ENCODE data around the gene CD79B.

The CD79B gene

DNA sequence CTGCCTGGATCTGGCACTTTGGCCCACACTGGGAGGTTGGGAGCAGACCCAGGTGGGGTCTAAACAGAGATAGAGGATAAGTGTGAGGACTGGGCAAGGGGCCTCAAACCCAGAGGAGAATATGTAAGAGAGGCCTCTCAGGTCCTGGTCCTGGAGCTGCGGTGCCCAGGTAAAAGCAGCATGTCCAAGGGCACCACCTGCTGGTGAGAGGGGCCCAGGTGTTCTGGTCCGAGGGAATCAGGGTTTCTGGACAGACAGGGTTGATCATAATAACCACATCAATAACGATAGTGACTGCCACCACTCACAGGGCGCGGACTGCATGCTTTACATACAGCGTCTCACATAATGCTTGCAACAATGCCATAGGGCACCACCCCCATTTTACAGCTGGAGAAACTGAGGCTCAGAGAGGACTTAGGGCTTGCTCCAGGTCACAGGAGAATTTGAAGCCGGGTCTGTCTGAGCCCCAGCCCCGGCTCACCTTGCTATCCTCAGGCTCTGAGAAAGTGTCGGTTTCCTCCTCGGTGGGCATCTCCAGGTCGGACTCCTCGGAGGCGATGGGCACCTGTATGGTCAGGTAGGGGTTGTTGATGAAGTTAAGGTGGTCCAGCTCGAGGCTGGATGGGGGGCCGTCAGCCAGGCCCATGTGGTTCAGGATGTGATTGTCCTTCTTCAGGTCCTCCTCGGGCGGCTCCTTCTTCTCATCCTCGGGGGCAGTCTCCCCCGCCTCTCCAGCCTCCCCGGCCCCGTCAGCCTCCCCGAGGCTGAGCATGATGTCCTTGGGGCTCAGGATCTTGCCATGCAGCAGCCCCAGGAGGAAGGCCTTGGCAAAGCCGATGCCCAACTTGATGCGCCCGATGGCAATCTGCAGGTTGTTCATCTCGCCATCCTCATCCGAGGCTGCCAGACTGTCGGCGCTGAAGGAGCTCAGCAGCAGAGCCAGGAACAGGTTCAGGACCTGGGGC lies 19.1 kb upstream of the CD79B start:
- no peaks in the 10 kb centered on the region for H3K27me3 ChIP-seq (ENCODE audit: low read depth, low read length)
- no peaks in the 10 kb centered on the region for H3K36me3 ChIP-seq (ENCODE audit: control insufficient read depth in 1 of 2, insufficient read depth in 2 of 2, low read length in 2 of 2)
- H3K9me3 ChIP-seq (ENCODE audit: control insufficient read depth in 1 of 2, low read length in 2 of 2): no peaks in the 10 kb centered on the region
- no peak overlapping the region for H3K27ac ChIP-seq (ENCODE audit: low read length)
- no peak overlapping the region for H3K4me3 ChIP-seq (ENCODE audit: low read depth in 1 of 2, low read length in 2 of 2)
- H3K4me1 ChIP-seq (ENCODE audit: control insufficient read depth in 1 of 2, insufficient read depth in 2 of 2, low read length in 2 of 2): no peaks in the 10 kb centered on the region

GRCh38 chr17:63949576-63950250 lies 17.6 kb upstream of the CD79B start:
- no peaks in the 10 kb centered on the region for H3K4me1 ChIP-seq (ENCODE audit: control insufficient read depth in 1 of 2, insufficient read depth in 2 of 2, low read length in 2 of 2)
- no peaks in the 10 kb centered on the region for H3K27me3 ChIP-seq (ENCODE audit: low read depth, low read length)
- no peaks in the 10 kb centered on the region for H3K36me3 ChIP-seq (ENCODE audit: control insufficient read depth in 1 of 2, insufficient read depth in 2 of 2, low read length in 2 of 2)
- no peak overlapping the region for H3K4me3 ChIP-seq (ENCODE audit: low read depth in 1 of 2, low read length in 2 of 2)
- no peak overlapping the region for H3K27ac ChIP-seq (ENCODE audit: low read length)
- H3K9me3 ChIP-seq (ENCODE audit: control insufficient read depth in 1 of 2, low read length in 2 of 2): no peaks in the 10 kb centered on the region

DNA sequence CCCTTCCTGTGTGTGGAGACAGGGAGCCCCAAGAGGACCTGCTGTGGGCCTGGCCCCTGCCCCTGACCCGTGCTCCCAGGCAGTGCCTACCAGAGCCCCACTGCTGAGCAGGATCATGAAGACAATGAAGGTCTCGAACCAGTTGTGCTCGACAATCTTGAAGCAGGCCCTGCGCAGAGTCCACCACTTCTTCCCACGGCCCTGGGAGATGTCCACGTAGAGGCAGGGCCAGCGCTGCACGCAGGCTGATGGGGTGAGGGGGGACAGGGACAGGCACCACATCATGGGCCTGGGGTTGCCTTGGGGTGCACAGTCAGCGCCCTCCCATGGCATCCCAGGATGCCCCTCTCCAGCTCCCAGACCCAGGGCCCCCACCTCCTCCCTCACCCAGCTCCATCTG lies 16.4 kb upstream of the CD79B start:
- no peak overlapping the region for H3K27ac ChIP-seq (ENCODE audit: low read length)
- H3K36me3 ChIP-seq (ENCODE audit: control insufficient read depth in 1 of 2, insufficient read depth in 2 of 2, low read length in 2 of 2): no peaks in the 10 kb centered on the region
- H3K4me1 ChIP-seq (ENCODE audit: control insufficient read depth in 1 of 2, insufficient read depth in 2 of 2, low read length in 2 of 2): no peaks in the 10 kb centered on the region
- H3K27me3 ChIP-seq (ENCODE audit: low read depth, low read length): no peaks in the 10 kb centered on the region
- no peaks in the 10 kb centered on the region for H3K9me3 ChIP-seq (ENCODE audit: control insufficient read depth in 1 of 2, low read length in 2 of 2)
- H3K4me3 ChIP-seq (ENCODE audit: low read depth in 1 of 2, low read length in 2 of 2): no peak overlapping the region

GRCh38 chr17:63947711-63948330 lies 15.7 kb upstream of the CD79B start:
- Histone ChIP-seq H3K9me3 (ENCODE audit: control insufficient read depth in 1 of 2, low read length in 2 of 2) (no peaks in the 10 kb centered on the region), H3K4me1 (ENCODE audit: control insufficient read depth in 1 of 2, insufficient read depth in 2 of 2, low read length in 2 of 2) (no peaks in the 10 kb centered on the region), H3K27me3 (ENCODE audit: low read depth, low read length) (no peaks in the 10 kb centered on the region), H3K36me3 (ENCODE audit: control insufficient read depth in 1 of 2, insufficient read depth in 2 of 2, low read length in 2 of 2) (no peaks in the 10 kb centered on the region), H3K27ac (ENCODE audit: low read length) (no peak overlapping the region), H3K4me3 (ENCODE audit: low read depth in 1 of 2, low read length in 2 of 2) (no peak overlapping the region)

DNA sequence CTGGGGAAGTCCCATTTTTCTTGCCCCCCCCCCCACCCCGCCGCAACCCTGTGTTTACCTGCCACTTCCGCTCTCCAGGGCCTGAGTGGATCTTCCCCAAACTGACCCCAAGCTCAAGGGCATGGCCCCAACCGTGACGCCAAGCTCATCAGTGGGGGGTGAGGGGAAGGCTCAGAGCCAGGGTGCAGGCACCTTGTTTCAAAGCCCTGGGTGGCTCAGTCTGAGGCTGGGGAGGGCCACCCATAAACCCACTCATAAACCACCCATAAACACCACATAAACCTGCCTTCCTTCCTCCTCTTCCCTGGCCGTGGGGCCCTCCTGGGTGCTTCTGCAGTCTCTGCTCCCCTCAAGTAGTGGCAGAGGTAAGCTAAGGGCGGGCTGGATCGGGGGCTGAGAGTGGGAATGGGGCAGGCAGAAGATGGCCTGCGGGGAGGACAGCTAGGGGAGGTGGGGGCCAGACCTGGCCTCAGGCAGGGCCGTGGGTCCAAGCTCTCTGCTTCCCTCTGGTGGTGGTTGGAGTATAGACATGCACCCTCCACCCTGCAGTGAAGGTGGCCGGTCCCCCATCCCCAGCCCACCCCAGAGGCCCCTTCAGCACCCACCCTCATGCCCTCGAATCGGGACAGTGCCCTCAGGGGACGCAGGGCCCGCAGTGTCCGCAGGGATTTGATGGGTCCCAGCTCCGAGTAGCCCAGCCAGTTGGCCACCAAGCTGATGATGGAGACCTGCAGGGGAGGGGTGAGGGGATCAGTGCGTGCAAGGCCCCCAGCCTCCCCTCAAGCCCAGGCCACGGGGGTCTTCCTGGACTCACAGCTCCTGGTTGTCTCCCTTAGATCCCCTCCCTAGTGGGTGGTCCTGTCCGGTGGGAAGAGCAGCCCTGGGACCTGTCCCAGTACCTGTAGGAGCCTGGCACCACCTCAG lies 14.6 kb upstream of the CD79B start:
- H3K27ac ChIP-seq (ENCODE audit: low read length): no peak overlapping the region
- no peak overlapping the region for H3K4me3 ChIP-seq (ENCODE audit: low read depth in 1 of 2, low read length in 2 of 2)
- H3K4me1 ChIP-seq (ENCODE audit: control insufficient read depth in 1 of 2, insufficient read depth in 2 of 2, low read length in 2 of 2): no peaks in the 10 kb centered on the region
- no peaks in the 10 kb centered on the region for H3K27me3 ChIP-seq (ENCODE audit: low read depth, low read length)
- no peaks in the 10 kb centered on the region for H3K36me3 ChIP-seq (ENCODE audit: control insufficient read depth in 1 of 2, insufficient read depth in 2 of 2, low read length in 2 of 2)
- no peaks in the 10 kb centered on the region for H3K9me3 ChIP-seq (ENCODE audit: control insufficient read depth in 1 of 2, low read length in 2 of 2)

- Histone ChIP-seq H3K4me3 (ENCODE audit: low read depth in 1 of 2, low read length in 2 of 2) (no peak overlapping the region), H3K36me3 (ENCODE audit: control insufficient read depth in 1 of 2, insufficient read depth in 2 of 2, low read length in 2 of 2) (no peaks in the 10 kb centered on the region), H3K27ac (ENCODE audit: low read length) (no peak overlapping the region), H3K27me3 (ENCODE audit: low read depth, low read length) (no peaks in the 10 kb centered on the region), H3K4me1 (ENCODE audit: control insufficient read depth in 1 of 2, insufficient read depth in 2 of 2, low read length in 2 of 2) (no peaks in the 10 kb centered on the region), H3K9me3 (ENCODE audit: control insufficient read depth in 1 of 2, low read length in 2 of 2) (no peaks in the 10 kb centered on the region)
Observed at GRCh38 chr17:63945784-63946439, 13.8 kb upstream of the CD79B start.

DNA sequence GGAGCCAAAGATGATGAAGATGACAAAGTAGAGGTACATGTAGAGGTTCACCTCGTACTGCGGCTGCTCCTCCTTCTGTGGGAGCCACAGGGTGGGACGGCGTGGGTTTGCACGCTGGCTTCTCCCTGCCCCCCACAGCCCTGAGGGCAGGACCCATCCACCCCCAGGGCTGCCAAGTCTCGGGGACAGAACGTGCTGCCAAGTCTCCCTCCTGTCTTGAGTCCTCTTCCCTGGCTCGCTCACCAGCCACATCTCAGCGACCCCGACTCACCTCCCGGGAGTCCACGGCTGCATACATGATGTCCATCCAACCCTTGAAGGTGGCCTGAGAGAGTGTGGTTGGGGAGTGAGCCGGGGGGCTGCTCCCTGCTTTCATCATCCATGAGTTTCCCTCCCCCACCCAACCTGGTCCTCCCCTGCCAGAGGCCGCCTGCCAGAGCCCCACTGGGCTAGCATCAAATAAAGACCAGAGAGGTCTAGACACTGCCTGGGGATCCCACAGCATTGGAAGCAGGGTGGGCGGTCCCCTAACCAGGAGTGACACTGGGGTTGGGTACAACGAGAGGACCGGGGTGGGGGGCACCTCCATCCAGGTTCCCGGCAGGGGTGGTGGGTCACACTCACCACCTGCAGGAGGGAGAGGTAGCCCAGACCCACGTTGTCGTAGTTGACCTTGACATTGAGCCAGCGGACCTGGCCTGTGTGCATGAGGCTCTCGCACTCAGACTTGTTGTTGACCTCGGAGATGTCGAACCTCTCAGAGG lies 12.8 kb upstream of the CD79B start:
- Histone ChIP-seq H3K36me3 (ENCODE audit: control insufficient read depth in 1 of 2, insufficient read depth in 2 of 2, low read length in 2 of 2) (no peaks in the 10 kb centered on the region), H3K4me1 (ENCODE audit: control insufficient read depth in 1 of 2, insufficient read depth in 2 of 2, low read length in 2 of 2) (no peaks in the 10 kb centered on the region), H3K27ac (ENCODE audit: low read length) (no peak overlapping the region), H3K27me3 (ENCODE audit: low read depth, low read length) (no peaks in the 10 kb centered on the region), H3K4me3 (ENCODE audit: low read depth in 1 of 2, low read length in 2 of 2) (no peak overlapping the region), H3K9me3 (ENCODE audit: control insufficient read depth in 1 of 2, low read length in 2 of 2) (no peaks in the 10 kb centered on the region)

DNA sequence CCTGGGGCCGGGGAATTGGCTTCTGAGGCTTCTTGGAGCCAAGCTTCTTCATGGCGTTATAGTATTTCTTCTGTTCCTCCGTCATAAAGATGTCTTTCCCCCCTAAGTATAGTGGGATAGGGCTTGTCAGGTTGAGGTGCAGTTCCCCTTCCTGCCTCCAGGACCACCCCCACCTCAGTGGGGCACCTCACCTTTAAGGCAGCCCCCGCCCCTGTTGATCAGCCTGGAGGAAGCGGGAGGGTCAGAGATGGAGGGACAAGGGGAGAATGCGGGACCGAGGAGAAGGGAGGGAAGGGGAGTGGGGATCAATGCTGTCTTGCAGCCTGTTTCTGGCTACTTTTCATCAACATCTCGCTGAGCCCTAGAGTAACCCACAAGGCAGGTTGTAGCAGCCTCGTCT lies 11.6 kb upstream of the CD79B start:
- no peaks in the 10 kb centered on the region for H3K27me3 ChIP-seq (ENCODE audit: low read depth, low read length)
- H3K27ac ChIP-seq (ENCODE audit: low read length): no peak overlapping the region
- no peak overlapping the region for H3K4me3 ChIP-seq (ENCODE audit: low read depth in 1 of 2, low read length in 2 of 2)
- H3K36me3 ChIP-seq (ENCODE audit: control insufficient read depth in 1 of 2, insufficient read depth in 2 of 2, low read length in 2 of 2): no peaks in the 10 kb centered on the region
- H3K4me1 ChIP-seq (ENCODE audit: control insufficient read depth in 1 of 2, insufficient read depth in 2 of 2, low read length in 2 of 2): no peaks in the 10 kb centered on the region
- H3K9me3 ChIP-seq (ENCODE audit: control insufficient read depth in 1 of 2, low read length in 2 of 2): no peaks in the 10 kb centered on the region

DNA sequence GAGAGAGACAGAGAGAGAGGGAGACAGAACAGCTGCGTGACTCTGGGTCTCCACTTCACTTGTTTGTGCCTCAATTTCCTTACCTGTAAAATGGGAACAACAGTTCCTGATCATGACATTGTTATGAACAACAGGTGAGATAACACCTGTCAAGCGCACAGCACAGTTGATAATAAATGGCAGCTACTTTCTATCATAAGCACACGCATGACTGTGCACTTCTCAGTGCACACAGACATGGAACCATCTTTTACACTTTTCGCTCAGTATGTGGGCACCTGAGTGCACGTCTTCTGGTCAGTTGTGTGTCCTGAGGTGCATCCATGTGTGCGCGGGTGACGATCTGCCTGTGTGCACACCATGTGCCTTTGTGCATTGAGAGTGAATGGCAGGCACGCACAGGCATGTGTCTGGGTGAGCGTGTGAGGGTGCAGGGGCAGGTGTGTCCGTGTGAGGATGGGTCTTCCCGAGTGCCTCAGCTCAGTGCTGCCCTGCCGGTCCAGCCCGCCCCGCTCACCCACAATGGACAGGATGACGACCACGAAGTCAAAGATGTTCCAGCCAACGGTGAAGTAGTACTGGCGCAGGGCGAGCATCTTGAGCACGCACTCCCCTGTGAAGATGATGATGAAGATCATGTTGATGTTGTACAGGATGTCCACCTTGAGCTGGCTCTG lies 10.3 kb upstream of the CD79B start:
- Histone ChIP-seq H3K36me3 (ENCODE audit: control insufficient read depth in 1 of 2, insufficient read depth in 2 of 2, low read length in 2 of 2) (no peaks in the 10 kb centered on the region), H3K27me3 (ENCODE audit: low read depth, low read length) (no peaks in the 10 kb centered on the region), H3K4me3 (ENCODE audit: low read depth in 1 of 2, low read length in 2 of 2) (no peak overlapping the region), H3K27ac (ENCODE audit: low read length) (no peak overlapping the region), H3K9me3 (ENCODE audit: control insufficient read depth in 1 of 2, low read length in 2 of 2) (no peaks in the 10 kb centered on the region), H3K4me1 (ENCODE audit: control insufficient read depth in 1 of 2, insufficient read depth in 2 of 2, low read length in 2 of 2) (no peaks in the 10 kb centered on the region)

All from muscle layer of duodenum (tissue), 2 donors.